Panc1 (cell line): ENCODE data around the gene C16orf74.

Experiments
- REST ChIP-seq, 2 experiments: IDR thresholded peaks; 2 replicates each; pipeline ENCODE4 v1.6.1; 2011 to 2012; ENCODE audit warnings: low read depth in 2 of 2, control low read depth in 1 of 2, low read length in 1 of 2, mild to moderate bottlenecking in 1 of 2, moderate library complexity in 1 of 2; ENCODE audit not compliant: insufficient read depth in 1 of 2
- TF ChIP-seq, protein P1 (sequence below): fragments of 450-650 bp; IDR thresholded peaks from 2 replicates; pipeline ENCODE4 v1.5.1; 2017; ENCODE audit warnings: mild to moderate bottlenecking

DNA sequence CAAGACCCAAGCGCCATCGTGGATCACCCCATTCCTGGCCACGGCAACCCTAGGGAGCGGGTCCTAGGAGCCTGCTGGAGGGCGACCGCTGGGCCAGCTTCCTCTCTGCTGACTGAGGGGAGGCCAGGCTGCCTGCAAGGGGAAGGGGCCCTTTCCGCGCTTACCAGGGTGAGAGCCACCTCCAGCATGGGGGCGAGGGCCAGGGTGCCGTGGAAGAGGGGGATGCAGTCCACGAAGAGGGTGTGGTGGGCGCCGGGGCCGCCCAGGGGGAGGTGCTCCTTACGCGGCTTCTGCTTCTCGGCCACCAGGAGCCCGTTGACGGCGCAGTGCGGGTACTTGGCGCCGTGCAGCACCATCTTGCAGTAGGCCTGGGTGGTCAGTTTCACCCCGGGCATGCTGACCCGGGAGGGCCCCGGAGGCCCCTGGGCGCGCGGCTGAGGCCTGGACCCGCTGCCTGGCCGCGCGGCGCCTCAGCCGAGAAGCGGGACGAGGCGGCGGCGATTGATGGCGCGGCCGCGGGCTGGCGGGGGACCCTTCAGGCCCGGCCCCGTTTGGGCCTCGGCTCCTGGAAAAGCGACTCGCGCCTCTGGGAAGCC, 48.1 kb upstream of the C16orf74 start:
- no peak for TF ChIP-seq REST (IDR thresholded peaks at IDR 0.05; ENCODE audit: insufficient read depth in 1 of 2, low read depth in 2 of 2, low read length in 1 of 2)
- TF ChIP-seq, protein P1, sequence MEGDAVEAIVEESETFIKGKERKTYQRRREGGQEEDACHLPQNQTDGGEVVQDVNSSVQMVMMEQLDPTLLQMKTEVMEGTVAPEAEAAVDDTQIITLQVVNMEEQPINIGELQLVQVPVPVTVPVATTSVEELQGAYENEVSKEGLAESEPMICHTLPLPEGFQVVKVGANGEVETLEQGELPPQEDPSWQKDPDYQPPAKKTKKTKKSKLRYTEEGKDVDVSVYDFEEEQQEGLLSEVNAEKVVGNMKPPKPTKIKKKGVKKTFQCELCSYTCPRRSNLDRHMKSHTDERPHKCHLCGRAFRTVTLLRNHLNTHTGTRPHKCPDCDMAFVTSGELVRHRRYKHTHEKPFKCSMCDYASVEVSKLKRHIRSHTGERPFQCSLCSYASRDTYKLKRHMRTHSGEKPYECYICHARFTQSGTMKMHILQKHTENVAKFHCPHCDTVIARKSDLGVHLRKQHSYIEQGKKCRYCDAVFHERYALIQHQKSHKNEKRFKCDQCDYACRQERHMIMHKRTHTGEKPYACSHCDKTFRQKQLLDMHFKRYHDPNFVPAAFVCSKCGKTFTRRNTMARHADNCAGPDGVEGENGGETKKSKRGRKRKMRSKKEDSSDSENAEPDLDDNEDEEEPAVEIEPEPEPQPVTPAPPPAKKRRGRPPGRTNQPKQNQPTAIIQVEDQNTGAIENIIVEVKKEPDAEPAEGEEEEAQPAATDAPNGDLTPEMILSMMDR: no peak
